Right hindlimb (tissue), 1 donor: ENCODE results near the gene CRYGS.
"Not testable (repeated sequence)": the region's sequence is repeated elsewhere in the genome, so short reads cannot be mapped to it uniquely, and the experiment has no call there.

ENCODE experiments used
- DNase-seq: peaks from one replicate; pipeline ENCODE4 v3.0.0-alpha.2; 2018

CRYGS gene

GRCh38 chr3:186544281-186544680, at the start of gene CRYGS:
Gene CRYGS, minus strand, starts transcription at chr3:186544380. Its CDS starts 54 bp downstream, at chr3:186544326.
- DNase-seq: no peak

GRCh38 chr3:186593862-186594261, 49.7 kb upstream of the CRYGS start:
- no peak for DNase-seq

GRCh38 chr3:186592682-186593081, 48.5 kb upstream of the CRYGS start:
- no peak for DNase-seq

- DNase-seq: no peak
These were observed 46.6 kb upstream of the CRYGS start for GRCh38 chr3:186590580-186591295.

- DNase-seq: no peak
These were observed 45.8 kb upstream of the CRYGS start for GRCh38 chr3:186589856-186590579.

GRCh38 chr3:186589121-186589520, 44.9 kb upstream of the CRYGS start:
- DNase-seq: no peak

- no peak for DNase-seq
These were observed 44.5 kb upstream of the CRYGS start for GRCh38 chr3:186588632-186589031.

GRCh38 chr3:186587183-186587582, 43.0 kb upstream of the CRYGS start:
- no peak for DNase-seq

GRCh38 chr3:186586245-186586644, 42.1 kb upstream of the CRYGS start:
- not testable (repeated sequence) for DNase-seq

- DNase-seq: no peak
These were observed 39.7 kb upstream of the CRYGS start for GRCh38 chr3:186583831-186584230.

GRCh38 chr3:186582541-186582940, 38.4 kb upstream of the CRYGS start:
- DNase-seq: no peak

- DNase-seq: no peak
These were observed 36.6 kb upstream of the CRYGS start for GRCh38 chr3:186580785-186581184.

- DNase-seq: no peak
These were observed 33.3 kb upstream of the CRYGS start for GRCh38 chr3:186577521-186577920.

GRCh38 chr3:186571644-186572013, 27.4 kb upstream of the CRYGS start:
- DNase-seq: no peak

- no peak for DNase-seq
These were observed 26.9 kb upstream of the CRYGS start for GRCh38 chr3:186570941-186571643.

GRCh38 chr3:186570096-186570940, 26.1 kb upstream of the CRYGS start, which contains the start of gene DNAJB11:
Gene DNAJB11, plus strand, starts transcription at chr3:186570720. Its CDS starts 178 bp downstream, at chr3:186570898.
- DNase-seq: peak; percentile 100

- DNase-seq: no peak
These were observed 25.6 kb upstream of the CRYGS start for GRCh38 chr3:186569779-186570095.

- DNase-seq: not testable (repeated sequence)
These were observed 25.2 kb upstream of the CRYGS start for GRCh38 chr3:186569361-186569760.

GRCh38 chr3:186567072-186567921, 23.1 kb upstream of the CRYGS start, which contains the start of gene TBCCD1:
Gene TBCCD1, minus strand, starts transcription at chr3:186567339. Its CDS starts 3,010 bp downstream, at chr3:186564329.
- DNase-seq: peak; percentile 96

GRCh38 chr3:186566772-186567071, 22.5 kb upstream of the CRYGS start:
- no peak for DNase-seq

GRCh38 chr3:186564586-186564985, 20.4 kb upstream of the CRYGS start:
- DNase-seq: no peak
